HG02885 (cell line): ENCODE data around the gene PRMT1.
A peak's percentile ranks its signal among the peaks of the same experiment; 100 is the strongest.
"Not testable (repeated sequence)": the region's sequence is repeated elsewhere in the genome, so short reads cannot be mapped to it uniquely, and the experiment has no call there.

Experiments used
- ATAC-seq: cut with Tn5 transposase; IDR thresholded peaks from one replicate; pipeline ENCODE4 v1.9.1; 2021; ENCODE audit warnings: mild to moderate bottlenecking; ENCODE audit not compliant: unreplicated experiment, poor library complexity

PRMT1 gene

GRCh38 chr19:49677231-49677900 lies at the start of gene PRMT1:
Gene PRMT1, plus strand, starts transcription at chr19:49677271. Its CDS starts 10 bp downstream, at chr19:49677281.
- ATAC-seq: no peak

GRCh38 chr19:49629659-49630058 lies 47.4 kb upstream of the PRMT1 start:
- ATAC-seq: no peak

DNA sequence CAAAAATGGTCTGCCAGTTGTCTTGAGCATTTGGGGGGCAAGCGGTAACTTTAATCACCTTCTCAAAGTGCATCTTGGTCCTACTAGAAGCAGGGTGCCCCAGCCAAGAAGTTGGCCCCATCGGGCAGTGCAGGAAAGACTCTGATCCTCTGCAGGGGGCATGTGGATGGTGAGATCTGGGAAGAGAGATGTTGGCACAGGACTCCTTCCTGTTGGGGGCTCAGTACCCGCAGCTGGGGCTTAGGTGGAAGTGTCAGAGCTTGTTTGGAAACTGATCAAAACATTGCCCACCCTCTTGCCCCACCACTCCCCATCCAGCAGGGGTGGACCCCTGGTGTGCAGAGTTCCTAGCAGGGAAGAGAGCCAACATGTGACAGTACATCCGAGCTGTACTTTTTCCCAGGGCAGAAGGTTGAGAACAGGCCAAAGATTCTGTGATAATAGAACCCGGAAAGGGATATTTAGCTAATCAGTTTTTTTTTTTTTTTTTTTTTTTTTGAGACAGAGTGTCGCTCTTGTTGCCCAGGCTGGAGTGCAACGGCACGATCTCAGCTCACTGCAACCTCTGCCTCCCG lies 46.0 kb upstream of the PRMT1 start:
- no peak for ATAC-seq

DNA sequence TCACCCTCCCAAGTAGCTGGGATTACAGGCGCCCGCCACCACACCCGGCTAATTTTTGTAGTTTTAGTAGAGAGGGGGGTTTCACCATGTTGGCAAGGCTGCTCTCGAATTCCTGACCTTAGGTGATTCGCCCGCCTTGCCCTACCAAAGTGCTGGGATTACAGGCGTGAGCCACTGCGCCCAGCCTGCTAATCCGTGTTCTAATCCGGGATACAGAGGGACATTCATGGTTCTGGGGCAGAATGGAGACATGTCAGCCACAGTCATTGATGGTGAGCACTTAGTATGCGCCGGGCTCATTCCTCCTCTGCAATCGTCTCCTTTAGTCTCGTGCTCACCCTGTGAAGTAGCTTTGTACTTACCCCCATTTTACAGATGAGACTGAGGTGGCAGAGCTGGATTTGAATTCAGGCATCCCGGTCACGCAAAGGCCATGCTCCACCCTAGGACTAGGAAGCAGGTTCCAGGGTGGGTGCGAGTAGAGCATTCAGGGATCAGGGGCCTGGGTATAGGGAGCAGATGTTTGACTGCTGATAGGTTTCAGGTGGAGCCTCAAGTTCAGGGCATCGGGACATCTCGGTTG lies 45.4 kb upstream of the PRMT1 start:
- no peak for ATAC-seq

DNA sequence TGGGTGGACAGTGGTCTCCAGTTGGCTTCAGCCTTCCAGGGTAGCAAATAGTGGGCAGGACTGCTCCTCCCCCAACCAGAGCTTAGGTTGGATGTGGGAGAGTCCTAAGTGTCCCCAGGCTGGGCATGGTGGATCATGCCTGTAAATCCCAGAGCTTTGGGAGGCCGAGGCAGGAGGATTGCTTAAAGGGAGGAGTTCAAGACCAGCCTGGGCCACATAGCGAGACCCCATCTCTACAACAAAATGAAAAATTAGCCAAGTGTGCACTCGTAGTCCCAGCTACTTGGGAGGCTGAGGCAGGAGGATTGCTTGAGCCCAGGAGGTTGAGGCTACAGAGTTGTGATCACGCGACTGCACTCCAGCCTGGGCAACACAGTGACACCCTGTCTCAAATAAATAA lies 44.5 kb upstream of the PRMT1 start:
- ATAC-seq: no peak

- ATAC-seq: not testable (repeated sequence)
Measured at GRCh38 chr19:49633273-49633672, 43.8 kb upstream of the PRMT1 start.

DNA sequence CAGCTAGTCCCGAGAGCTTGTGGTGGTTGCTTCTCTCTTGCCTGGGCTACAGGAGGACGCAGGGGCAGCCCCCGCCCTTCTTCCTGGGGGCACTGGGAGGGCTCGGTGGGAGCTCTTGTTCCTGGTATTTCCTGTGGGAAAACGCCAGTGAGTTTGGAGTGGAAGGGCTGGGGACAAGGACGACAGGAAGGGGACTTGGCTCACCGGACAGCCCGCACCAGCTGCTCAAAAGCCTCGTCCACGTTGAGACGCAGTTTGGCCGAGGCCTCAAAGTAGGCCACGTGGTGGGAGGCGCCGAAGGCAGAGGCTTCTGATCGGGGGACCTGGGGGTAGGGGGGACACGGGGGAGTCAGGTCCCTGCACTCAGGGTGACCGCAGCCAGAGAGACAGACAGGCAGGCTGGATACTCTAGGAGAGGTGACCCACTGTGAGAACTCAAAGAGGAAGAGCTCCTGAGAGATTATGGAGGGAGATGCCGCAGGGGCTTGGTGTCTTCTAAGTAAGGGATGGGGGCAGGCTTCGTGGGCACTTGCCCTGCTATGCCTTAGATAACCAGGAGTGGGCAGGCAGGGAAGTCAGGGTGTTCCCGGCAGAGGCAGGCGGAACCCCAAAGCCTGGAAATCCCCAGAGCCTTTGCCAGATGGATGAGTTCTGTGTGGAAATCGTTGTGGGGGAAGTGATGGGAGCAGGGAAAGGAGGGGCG lies 41.4 kb upstream of the PRMT1 start:
- ATAC-seq: no peak

- ATAC-seq: no peak
Measured at GRCh38 chr19:49636233-49636932, 40.7 kb upstream of the PRMT1 start.

DNA sequence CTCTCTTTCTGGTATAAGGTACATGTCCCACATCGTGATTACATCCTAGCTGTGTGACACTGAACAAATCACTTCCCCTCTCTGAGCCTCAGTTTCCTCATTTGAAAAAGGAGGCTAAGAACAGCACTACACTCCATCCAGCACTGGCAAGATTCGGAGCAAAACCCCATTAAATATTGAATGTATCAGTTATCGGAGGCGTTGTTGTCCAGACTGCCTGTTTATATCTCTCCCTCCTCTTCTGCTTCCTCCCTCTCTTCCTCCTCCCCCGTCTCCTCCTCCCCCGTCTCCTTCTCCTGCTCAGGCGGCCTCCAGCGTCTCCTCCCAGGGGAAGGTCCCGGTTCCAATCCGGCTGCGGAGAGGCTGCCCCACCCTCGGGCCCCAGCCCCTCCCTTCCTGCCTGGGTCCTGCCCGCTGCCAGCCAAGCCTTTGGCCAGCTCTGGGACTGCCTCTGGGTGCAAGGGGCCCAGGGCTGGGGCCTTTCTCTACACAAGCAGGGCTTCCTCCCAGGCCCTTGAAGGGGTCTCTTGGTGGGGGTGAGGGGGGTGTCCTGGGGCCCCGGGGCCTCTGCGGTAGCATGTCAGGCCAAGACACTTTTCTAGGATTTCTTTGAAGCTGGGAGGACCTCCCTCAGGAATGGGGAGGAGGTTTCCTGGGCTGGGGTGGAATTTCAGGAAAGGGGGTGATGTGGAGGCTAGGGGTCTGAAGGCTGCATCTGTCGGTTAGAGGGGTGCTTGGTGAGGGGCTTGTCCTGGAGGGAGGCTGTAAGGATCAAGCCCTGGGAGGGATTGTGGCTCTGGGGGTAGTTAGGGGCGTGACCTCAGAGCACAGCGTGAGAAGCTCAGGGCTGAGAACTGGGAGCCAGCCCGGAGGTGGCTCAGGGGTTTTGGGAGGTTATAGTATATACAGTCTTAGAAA lies 39.0 kb upstream of the PRMT1 start:
- no peak for ATAC-seq

DNA sequence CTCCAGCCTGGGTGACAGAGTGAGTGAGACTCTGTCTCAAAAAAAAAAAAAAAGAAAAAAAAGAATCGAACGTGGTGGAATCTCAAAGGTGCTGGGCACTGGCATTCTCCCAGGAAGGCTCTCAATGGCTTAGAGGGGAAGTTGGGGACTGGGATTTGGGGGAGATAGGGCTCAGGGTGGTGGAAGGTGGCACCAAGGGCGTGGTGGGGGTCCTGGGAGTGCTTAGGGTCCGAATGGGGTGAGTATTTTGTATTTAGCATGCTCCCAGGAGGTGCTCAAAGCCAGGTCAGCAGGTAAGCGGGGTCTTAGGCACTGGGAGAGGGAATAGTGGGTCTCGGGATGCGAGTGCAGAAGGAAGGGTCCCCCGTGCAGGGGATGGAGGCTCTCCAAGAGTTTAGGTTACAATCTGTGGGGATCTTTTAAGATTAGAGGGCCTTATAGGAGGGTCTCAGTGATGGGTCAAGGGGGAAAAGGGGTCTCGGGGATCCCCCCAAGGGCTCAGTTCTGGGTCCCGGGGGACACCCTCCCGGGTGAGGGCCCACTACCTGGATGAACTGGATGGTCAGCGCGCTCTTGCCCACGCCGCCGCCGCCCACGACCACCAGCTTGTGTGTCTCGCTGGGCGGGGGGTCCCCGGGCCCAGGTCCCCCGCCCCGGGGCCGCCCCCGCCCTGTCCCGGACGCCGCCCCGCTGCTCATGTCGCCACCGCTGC lies 37.5 kb upstream of the PRMT1 start:
- no peak for ATAC-seq

DNA sequence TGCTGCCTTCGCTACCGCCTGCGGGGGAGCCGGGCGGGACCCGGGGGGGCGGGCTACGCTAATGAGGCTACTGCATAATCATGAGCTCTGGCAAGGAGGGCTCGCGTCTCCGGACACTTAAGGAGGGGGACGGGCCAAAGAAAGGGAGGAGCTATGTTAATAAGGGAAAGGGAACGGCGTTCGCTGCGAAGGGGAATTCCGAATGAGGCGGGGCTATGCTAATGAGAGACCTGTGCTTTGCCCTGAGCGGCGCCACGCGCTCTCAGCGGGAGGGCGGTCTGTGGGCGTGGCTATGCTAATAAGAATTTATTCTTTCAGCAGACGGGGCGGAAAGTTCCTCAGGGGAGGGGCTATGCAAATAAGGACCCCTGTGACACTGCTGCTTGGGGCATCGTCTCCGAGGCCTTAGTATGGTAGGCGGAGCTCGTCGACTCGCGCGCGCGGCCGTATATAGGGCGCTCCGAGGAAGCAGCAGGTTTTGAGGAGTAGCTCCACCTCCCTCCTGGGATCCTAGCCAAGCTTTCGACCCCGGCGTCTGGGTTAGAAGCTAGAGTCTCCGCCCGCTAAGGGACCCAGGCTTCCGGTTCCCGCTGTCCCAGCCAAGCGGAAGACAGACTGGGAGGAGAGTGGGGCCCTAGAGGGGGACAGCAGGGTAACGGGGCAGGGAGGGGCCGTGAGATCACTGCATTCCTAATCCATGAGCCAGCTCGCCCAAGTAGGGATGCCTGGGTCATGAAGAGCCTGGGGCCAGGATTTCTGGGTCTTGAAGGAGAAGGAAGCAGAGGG lies 36.8 kb upstream of the PRMT1 start, which contains the start of gene RRAS:
Gene RRAS (minus strand): TSS at position 31 of the 786 bp plus-strand sequence. CDS start 45 bp downstream, outside the sequence.
- ATAC-seq: peak; percentile 61

DNA sequence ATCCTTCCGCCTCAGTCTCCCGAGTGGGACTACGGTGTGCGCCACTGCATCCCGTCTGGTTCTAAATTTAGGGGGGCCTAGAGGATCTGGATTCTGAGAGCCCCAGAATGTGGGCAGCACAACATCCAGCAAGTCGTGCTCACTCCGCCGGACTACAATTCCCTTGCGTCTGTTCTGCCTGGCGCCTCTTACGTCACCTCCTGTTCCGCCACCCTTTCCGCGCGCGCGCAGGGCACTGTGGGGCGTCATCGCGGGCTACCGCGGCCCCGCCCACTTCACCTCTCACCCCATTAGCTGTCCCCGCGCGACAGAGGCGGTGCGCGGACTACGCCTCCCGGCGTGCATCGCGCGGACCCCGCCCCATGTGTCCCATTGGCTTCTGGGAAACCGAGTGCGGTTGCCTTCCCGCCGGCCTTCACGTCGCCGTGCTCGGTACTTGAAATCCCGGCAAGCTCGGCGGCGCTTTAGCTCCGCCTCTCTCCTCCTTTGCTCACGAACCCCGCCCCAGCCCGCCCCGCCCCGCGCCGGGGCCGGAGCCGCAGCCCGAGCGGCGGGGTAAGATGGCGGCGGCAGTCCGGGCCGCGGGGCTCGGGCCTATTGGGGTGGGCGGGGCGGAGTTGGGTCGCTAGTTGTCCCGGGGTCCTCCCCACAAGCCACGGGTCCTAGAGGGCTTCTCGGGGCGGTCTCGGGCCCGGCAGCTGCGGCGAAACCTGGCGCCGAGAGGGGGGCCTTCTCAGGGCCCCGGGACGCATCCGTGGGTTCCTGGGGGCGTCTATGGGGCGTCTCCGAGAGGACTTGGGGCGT lies 35.2 kb upstream of the PRMT1 start, which contains the start of gene SCAF1:
Gene SCAF1 (plus strand): TSS at position 522 of the 804 bp plus-strand sequence. CDS start 2,818 bp downstream, outside the sequence.
- ATAC-seq: peak; percentile 62

DNA sequence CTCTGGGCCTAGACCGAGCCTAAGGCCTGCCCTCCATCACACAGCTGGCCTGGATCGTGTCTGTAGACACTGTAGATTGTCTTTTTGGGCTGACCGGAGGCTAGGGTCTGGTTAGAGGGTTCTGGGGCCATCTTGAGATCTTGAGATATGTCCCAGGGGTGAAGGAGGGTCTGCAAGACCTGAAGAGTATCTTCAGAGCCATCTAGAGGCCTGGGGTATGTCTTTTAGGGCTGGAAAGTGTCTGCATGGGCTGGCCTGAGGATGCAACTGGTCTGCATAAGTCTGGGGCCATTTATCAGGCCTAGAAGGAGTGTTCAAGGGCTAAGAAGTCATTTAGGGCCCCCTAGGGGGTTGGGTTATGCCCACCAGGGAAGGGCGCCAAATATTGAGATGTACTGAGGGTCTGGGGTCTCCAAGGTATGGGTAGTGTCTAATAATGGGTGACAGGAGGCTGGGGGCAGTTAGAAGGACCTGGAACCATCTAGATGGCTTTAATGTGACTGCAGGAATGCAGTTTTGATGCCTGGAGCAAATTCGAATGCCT lies 34.5 kb upstream of the PRMT1 start:
- no peak for ATAC-seq

- no peak for ATAC-seq
Measured at GRCh38 chr19:49643466-49643865, 33.6 kb upstream of the PRMT1 start.

- ATAC-seq: no peak
Measured at GRCh38 chr19:49645592-49645991, 31.5 kb upstream of the PRMT1 start.

GRCh38 chr19:49645995-49646394 lies 31.1 kb upstream of the PRMT1 start:
- ATAC-seq: no peak

DNA sequence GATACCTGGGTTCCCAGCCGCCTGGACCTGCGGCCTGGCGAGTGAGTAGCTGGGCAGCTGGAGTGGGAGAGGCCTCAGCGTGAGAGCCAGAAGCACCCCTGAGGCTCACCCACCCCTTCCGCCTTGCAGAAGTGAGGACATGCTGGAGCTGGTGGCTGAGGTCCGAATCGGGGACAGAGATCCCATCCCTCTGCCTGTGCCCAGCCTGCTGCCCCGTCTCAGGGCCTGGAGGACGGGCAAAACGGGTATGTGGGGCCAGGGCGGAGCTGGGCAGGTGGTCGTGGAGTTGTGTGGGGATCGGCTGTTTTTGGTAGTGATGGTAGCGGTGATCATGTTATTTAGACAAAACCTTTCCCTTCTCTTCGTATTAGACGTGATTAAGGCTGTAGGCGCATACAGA lies 30.5 kb upstream of the PRMT1 start:
- no peak for ATAC-seq
